DMS153 (cell line): ENCODE measurements around the gene SINHCAF.
"Not testable (repeated sequence)": the region's sequence is repeated elsewhere in the genome, so short reads cannot be mapped to it uniquely, and the experiment has no call there.

ENCODE experiments used
- DNase-seq: peaks from one replicate; lab custom pipeline; 2025; lab: John Stamatoyannopoulos, UW

SINHCAF gene, protein sequence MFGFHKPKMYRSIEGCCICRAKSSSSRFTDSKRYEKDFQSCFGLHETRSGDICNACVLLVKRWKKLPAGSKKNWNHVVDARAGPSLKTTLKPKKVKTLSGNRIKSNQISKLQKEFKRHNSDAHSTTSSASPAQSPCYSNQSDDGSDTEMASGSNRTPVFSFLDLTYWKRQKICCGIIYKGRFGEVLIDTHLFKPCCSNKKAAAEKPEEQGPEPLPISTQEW

DNA sequence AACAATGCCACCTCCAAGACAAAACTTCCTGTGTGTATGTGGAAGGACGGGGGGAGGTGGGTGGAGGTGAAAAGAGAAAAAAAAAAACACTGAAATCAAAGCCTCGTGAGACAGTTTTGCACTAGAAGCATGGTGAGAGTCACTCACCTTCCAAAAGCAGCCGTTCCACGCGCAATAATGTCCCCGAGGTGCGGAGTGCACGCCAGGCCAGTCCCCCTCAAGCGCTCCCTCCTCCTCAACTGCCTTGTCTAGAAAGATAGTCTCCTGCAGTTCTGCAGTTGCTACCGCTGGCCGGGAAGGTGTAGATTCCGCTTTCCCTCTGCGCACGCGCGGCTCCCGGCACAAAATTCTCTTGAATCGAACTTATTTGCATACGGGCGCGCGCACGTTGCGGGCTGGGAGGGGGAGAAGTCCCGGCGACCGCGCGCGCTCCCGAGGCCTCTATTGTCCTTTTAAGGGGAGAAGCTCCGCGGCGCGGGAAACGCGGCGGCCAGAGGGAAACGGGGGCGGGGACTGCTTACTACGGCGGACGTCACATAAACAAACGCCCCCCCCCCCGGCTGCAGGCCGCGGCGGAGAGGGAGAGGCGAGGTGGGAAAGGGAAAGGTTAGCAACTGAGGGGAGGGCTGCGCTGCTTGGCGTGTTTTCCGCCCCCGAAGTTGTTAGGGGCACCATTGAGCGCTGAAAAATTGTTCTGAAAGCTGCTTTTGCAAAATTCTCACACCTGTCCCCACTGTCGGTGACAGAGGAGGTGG lies at the start of gene SINHCAF:
Gene SINHCAF (minus strand): TSS at position 274 of the 755 bp plus-strand sequence. CDS start 27,946 bp downstream, outside the sequence.
- peak; percentile 99 for DNase-seq

DNA sequence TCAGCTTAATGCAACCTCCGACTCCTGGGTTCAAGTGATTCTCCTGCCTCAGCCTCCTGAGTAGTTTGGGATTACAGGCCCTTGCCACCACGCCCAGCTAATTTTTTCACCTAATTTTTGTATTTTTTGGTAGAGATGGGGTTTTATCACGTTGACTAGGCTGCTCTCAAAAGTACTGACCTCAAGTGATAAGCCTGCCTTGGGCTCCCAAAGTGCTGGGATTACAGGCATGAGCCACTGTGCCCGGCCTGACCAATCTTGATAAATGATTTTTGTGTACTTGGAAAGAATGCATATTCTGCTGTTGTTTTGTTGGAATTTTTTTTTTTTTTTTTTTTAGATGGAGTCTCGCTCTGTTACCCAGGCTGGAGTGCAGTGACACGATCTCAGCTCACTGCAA lies 49.5 kb upstream of the SINHCAF start:
- DNase-seq, result not testable (repeated sequence)

DNA sequence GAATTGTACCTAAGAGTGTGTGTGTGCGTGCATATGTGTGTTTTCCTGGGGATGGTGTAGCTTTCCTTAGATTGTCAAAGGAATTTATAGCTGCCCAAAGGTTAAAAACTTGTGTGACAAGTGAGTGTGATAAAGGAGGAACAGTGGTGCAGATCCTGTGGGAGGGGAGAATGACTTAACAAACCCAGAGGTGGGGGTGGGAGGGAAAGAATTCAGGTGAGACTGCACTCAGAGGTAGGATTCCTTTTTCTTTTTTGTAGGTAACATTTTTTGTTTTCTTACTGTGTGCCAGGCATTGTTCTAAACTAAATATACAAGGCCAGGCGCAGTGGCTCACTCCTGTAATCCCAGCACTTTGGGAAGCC lies 45.3 kb upstream of the SINHCAF start:
- DNase-seq, result no peak

DNA sequence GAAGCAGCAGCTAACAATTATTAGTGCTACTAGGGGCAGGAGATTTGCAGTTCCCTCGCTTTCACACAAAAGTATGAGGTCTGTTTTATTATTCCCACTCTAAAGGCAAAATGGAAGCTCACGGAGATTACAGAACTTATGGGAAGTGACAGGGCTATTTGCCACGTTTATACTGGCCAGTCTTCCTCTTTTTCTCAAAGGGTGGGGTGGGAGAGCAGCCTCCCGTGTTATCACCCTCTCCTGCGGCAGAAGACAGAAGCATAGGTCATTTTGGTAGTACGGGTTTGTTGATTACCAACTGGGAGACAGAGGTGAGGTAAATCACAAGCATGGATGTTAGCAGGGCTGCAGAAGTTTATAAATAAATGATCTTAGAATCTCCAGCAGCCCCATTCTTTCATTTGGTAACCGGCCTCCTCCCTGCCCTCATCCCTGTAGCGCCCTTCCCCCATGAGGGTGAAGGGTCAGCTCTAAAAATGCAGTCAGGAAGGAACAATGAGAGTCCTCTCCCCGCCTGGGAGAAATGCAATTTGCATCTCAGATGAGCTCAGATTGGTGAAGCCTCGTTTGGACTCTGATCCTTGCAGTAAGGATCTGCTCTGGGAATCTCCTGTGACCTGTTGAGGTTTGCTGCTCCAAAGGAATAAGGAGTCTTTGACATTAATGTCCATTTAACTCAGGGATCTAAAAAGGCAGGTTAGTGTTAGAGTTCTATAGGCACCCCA lies 44.7 kb upstream of the SINHCAF start:
- no peak for DNase-seq

DNA sequence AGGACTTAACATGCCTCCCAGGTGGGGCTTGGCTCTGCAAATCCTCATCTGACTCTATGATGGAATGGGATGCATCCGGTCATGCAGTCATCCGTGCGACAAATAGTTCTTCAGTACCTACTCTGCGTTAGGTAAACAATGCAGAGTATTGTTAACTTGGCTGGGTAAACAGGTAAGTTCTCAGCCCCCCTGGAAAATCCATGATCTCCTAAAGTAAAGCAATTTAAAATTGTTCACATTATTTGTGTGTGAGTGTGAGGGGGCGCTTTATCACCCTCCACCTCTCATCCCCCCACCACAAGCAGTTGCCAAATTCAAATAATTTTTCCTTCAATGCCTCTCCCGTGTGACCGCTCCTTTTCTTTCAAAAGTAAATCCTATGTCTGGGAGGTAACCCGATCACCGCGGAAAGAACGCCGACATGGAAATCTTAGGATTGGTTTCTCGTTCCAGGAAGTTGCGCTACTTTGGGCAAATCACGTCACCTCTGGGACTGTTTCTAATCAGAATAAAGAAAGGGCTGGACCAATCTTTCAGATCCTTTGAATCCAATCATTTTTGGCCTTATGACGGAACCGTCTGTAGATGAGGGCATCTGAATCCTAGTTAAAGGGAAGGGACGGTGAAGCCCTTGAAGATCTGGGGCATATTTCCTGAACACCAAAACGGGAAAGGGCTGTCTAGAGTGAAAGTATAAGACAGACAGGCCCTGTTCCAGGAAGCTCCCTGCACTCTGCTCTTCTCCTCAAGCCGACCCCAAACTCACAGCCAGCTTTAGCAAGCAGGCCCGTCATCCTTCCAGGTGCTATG lies 44.0 kb upstream of the SINHCAF start:
- DNase-seq, result peak; percentile 77

DNA sequence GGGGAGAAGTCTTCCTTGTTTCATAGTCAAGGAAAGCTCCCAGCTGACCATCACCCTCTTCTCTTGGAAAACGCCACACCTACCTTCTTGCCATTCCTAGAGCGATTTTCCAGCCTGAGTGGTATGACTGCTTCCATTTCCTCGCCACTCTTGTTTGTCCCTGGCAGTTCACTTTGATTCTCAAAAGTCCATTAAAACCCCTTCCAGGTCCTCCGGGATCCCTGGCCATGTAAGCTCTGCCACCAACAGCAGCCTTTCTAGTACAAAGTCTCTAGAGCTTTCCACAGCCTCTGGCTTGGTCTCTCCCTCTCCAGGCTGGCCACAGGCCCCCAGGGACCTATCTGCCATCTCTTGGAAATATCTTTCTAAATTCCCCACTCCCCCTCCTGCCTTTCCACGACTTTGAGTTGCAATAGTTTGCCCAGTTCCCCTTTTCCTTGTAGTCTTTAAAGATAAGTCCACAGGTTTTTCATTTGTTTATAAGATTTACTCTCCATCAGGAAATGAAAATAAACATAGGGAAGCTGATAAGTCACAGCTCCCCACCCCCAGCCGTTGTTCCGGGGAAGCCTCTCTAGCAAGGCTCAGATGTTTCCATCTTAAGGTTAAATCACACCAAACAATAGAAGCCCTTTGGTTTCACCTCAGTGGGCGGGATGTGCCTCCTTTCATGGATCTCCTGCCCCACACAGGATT lies 42.9 kb upstream of the SINHCAF start:
- DNase-seq, result peak; percentile 43

DNA sequence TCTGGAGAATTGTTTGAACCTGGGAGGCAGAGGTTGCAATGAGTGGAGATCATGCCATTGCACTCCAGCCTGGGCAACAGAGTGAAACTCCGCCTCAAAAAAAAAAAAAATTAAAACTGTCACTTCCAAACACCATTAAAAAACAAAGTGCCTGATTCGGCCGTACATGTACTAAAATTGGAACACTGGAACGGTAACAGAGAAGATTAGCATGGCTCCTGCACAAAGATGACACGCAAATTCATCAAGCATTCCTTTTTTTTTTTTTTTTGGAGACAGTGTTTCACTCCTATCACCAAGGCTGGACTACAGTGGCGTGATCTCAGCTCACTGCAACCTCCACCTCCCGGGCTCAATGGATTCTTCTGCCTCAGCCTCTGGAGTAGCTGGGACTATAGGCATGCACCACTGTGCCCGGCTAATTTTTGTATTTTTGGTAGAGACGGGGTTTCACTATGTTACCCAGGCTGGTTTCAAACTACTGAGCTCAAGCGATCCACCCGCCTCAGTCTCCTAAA lies 40.2 kb upstream of the SINHCAF start:
- DNase-seq, result no peak

DNA sequence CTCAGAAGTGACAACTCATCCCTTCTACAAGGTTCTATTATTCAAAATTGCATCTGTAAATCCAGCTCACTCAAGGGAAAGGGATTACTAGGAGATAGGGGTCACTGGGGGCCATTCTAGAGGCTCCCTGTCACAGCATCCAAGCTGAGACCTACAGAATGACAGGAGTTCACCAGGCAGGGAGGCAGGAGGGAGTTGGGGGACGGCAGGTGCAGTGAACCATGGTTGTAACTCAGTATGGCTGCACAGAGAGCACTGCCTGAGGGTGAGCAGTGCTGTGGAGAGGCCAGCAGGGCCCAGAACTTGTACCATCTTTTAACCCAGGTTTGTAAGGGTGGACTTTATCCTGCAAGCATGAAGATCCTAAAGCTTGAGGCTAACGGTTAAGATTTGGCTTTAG lies 37.9 kb upstream of the SINHCAF start:
- no peak for DNase-seq

DNA sequence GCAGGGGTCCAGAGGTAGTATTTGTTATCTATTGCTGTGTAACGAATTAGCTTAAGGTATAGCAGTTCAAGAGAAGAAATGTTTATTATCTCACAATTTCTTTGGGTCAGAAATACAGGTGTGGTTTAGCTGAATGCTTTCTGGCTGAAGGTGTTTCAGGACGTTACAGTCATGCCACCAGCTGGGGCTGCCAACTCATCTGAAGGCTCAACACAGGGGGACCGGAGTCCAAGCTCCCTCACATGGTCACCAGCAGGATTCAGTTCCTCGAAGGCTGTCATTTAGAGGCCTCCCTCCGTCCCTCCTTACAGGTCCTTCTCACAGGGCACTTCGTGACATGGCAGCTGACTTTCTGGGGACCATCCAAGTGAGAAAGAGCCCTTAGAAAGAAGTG lies 37.5 kb upstream of the SINHCAF start:
- no peak for DNase-seq

DNA sequence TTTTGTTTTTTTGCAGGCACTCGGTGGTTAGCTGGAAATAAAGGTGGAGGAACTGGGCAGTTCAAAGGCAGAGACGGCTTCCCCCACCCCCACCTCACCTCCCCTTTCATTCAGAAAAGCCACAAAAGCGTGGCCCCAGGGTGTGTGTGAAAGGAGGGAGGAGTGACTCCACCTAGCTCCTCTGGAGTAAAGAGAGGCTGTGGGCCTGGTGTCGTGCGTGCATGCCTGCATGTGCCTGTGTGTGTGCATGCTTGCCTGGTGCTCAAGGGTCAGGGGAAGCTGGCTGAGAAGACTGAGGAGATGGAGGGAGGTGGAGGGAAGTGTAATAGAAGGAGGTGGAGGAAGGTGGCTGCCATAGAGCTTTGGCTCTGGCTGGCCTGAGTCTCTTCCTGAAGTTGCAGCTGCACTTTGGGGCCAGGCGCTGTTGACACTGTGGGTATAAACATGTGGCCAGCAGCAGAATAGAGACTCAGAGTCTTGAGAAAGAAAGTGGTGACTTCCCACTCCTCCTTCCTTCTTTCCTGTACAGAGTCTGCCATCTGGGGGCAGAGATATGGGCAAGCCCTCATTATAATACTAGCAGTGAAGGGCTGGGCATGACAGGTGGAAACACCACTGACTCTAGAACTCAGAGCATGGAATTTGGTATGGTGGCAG lies 36.9 kb upstream of the SINHCAF start:
- peak; percentile 40 for DNase-seq

DNA sequence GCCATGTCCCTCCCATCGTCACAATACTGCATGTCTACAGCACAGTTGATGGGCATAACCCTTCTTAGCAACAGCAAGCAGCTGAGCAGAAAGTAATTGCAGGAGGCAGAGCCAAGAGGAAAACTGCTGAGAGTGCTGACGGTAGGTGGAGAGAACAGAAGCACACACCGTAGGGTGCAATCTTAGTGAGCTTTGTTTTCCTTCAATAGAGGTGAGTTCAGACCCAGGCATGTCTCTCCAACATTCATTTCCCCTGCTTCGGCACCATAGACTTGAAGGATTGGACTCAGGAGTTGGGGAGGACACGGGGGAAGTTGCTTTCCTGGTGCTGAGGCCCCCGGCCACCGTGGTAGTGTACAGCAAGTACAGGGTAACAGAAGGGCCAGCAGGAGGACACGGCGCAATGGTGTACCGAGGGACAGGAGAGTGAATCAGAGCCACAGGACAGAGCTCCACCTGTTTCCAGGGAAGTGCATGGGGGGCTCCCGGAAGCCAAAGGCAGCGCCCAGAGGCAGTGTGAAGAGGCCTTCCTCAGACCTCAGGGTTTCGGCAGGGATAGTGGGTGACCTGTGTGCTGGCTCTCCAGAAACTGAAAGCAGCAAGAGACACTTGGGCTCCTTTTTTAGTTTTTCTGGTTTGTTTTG lies 36.3 kb upstream of the SINHCAF start:
- peak; percentile 78 for DNase-seq

DNA sequence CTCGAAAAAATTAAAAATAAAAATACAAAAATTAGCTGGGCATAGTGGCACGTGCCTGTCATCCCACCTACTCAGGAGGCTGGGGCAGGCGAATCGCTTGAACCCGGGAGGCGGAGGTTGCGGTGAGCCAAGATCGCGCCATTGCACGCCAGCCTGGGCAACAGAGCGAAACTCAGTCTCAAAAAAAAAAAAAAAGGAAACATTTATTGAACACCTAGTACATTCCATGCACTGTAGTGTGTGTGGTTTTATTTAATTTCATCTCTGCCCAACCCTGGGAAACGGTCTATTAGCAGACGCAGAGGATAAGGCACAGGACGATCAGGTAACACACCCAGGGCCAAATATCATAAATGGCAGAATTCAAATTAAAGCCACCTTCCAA lies 35.8 kb upstream of the SINHCAF start:
- DNase-seq, result no peak

DNA sequence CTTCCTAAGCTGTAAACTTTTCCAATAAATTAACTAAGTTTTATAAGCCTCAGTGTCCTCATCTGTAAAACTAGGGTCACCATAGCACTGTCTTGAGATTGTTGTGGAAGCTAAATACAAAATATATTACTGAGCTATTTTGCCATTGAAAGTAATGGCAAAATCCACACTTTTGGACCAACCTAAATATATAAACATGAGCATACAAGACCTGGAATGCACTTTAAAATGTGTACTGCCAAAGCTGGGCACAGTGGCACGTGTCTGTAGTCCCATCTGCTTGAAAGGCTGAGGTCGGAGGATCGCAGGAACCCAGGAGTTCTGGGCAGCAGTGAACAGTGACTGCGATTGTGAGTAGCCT lies 29.8 kb upstream of the SINHCAF start:
- no peak for DNase-seq

DNA sequence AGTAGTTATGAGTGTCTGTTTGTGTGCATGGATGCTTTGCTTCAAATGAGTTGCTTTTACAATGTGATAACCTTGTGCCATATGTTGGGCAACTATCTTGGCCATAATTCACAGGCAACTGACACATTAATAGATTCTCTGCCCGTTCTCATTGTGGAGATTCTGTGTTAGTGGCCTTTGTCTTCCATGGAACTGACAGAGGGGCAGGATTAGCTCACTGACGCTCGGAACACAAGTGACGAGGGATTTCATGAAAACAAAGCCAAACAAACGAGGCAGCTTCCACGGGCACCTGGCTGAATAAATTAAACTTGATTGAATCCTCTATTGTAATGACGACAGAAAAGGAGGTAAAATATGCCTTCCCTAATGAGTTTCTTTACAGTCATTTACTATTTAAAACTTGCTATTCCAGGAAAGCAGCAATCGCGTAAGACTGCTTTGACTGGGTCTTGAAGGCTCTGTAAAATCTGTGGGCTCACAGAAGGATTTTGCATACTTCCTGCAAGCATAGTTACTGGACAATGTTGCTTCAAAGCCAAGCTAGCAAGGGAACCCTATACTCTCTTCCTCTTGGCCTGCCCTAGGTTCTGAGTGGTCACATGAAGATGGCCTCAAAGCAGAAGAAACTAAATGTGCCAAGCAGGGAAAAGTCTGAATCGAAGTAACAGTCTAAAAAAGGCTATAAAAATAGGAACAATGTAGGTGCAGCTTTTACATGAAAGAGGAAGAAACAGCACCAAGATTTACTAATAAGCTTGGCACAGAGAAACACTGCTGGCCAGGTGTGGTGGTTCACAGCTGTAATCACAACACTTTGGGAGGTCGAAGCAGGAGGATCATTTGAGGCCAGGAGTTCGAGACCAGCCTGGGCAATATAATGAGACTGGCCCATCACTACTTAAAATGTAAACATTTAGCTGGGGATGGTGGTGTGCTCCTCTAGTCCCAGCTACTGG lies 28.1 kb upstream of the SINHCAF start:
- peak; percentile 97 for DNase-seq

DNA sequence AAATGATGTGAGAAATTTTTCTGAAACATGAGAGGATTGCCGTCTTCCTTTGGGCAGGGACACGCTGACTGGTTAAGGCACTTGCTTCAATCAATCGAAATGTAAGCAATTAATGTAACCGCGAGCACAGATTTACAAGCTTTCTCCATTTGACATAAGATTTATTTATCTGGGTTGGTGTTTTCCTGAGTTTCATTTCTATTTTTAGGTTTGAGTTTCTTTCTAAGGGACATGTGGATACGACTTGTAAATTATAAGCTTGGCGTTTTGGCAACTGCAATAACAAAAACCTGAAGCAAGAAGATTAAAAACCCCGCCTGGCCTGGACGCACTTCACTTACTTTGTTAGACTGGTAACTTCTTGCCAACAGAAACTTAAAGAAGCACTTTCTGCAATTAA lies 20.3 kb upstream of the SINHCAF start:
- DNase-seq, result no peak

DNA sequence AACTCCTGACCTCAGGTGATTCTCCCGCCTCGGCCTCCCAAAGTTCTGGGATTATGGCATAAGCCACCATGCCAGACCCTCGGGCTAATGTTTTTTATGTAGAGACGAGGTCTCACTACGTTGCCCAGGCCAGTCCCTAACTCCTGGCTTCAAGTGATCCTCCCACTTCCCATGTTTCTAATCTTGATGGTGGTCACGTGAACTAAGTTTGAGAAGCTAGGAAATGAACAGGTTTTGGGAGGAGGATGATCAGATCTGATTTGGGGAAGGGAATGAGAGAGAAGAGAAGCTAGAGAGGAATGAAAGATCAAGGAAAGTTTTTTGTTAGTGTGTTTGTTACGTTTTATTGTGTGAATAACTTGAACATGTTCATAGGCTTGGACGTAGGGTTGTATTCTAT lies 17.2 kb upstream of the SINHCAF start:
- no peak for DNase-seq

DNA sequence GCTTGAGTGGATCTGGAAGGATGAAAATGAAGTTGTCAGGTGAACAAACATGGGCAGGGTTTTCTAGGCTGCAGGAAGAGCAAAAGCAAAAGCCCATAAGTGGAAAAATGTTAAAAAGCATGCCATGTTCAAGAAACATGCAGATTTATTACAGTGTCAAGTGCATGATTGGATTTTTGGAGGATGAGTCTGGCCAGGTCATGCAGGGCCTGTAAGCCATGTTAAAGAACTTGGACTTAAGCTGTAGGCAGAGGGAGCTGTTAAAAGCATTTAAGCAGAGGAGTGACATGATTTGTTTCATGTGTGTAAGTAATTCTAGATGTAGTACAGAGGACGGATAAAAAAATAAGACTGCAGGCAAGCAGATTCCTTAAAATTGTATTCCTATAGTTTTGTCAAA lies 16.3 kb upstream of the SINHCAF start:
- no peak for DNase-seq

DNA sequence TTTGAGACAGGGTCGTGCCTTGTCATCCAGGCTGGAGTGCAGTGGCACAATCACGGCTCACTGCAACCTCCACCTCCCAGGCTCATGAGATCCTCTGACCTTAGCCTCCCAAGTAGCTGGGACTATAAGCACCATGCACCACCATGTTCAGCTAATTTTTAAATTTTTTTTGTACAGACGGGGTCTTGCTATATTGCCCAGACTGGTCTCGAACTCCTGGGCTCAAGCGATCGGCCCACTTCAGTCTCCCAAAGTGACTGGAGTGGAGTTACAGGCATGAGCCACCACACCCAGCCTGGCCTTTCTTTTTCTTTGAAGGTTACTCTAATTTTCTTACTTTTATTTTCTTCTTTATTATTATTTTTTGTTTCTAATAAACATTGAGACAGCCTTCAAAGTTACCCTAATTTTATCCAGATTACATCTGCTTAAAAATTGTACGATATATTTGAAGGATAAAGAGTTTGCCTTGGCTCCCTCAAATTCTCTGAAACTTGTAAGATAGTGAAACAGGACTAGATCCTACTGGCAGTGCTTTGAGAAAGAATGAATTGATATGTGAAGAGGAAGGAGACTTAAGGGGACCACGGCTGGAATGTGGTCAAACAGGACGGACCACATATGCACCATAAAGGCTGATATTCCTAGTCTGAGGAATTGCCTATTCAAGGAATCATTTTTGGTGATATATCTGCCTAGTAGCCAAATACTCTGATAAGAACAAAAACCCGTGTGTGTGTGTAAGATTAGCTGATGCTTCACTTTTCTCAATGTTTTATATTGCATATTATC lies 14.1 kb upstream of the SINHCAF start:
- no peak for DNase-seq

DNA sequence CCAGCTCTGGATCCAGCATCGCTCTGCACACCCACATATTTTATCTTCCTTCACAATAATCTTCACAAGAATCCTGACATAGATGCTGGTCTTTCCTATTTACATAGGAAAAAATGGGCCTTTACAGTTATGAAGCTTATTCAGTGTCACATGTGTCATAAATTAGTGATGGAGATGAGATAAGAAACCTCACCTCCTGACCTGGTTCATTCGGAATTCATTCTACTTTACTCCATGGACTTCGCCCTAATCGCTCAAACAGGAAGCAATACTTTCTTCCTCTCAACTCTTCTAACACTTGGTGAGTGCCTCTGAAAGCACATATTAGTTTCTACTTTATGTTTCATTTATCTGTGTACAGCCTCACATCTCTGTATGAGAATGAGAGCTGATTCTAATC lies 12.0 kb upstream of the SINHCAF start:
- DNase-seq, result no peak
